Type B pancreatic cell (in vitro differentiated cells): ENCODE results near the gene PRIM2. TPM values are rescaled to one million over a fixed set of nuclear protein-coding genes. Genes with fewer than 3 reads are reported as not detected.
A peak's percentile ranks its signal among the peaks of the same experiment; 100 is the strongest.
"Not testable (repeated sequence)": the region's sequence is repeated elsewhere in the genome, so short reads cannot be mapped to it uniquely, and the experiment has no call there.

Experiments used
- DNase-seq: peaks from one replicate; pipeline ENCODE4 v3.0.0; 2021; ENCODE audit warnings: mixed read lengths; ENCODE audit not compliant: unreplicated experiment; ENCODE audit errors: extremely low spot score
- H3K27ac Mint-ChIP-seq: 2 replicates; pipeline ENCODE4 v1.8.0; 2021; ENCODE audit warnings: mild to moderate bottlenecking, mixed read lengths
- H3K27me3 Mint-ChIP-seq: 2 replicates; pipeline ENCODE4 v1.8.0; 2021; ENCODE audit warnings: mixed read lengths
- H3K36me3 Mint-ChIP-seq: 2 replicates; pipeline ENCODE4 v1.8.0; 2021; ENCODE audit warnings: mixed read lengths
- H3K4me1 Mint-ChIP-seq: one replicate; pipeline ENCODE4 v1.8.0; 2021; ENCODE audit warnings: mixed read lengths; ENCODE audit not compliant: unreplicated experiment
- H3K4me3 Mint-ChIP-seq: 2 replicates; pipeline ENCODE4 v1.8.0; 2021; ENCODE audit warnings: mild to moderate bottlenecking, mixed read lengths
- H3K9me3 Mint-ChIP-seq: 2 replicates; pipeline ENCODE4 v1.8.0; 2021; ENCODE audit warnings: mixed read lengths
- total RNA-seq: library from RNA; stranded (reverse); gene quantifications from 2 replicates; pipeline ENCODE4 v1.2.1, GENCODE V29; 2021; ENCODE audit warnings: low replicate concordance
- TF ChIP-seq, protein P1 (sequence below): fragments of 200-600 bp; sonication (generic); conservative IDR thresholded peaks from 2 replicates; pipeline ENCODE4 v1.5.0; 2021; ENCODE audit warnings: antibody characterized with exemption, mild to moderate bottlenecking

PRIM2 gene
- total RNA-seq, 1 donor from 2014 or later = 26.6 TPM

DNA sequence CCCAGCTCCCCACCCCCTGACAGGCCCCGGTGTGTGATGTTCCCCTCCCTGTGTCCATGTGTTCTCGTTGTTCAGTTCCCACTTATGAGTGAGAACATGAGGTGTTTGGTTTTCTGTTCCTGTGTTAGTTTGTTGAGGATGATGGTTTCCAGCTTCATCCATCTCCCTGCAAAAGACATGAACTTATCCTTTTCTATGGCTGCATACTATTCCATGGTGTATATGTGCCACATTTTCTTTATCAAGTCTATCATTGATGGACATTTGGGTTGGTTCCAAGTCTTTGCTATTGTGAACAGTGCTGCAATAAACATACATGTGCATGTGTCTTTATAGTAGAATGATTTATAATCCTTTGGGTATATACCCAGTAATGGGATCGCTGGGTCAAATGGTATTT, 148.5 kb downstream of the PRIM2 start:
- H3K27ac Mint-ChIP-seq, H3K9me3 Mint-ChIP-seq, H3K27me3 Mint-ChIP-seq, H3K36me3 Mint-ChIP-seq, H3K4me3 Mint-ChIP-seq, DNase-seq: not testable (repeated sequence)
- peaks cover 17% of the 10 kb centered on the region for H3K4me1 Mint-ChIP-seq

DNA sequence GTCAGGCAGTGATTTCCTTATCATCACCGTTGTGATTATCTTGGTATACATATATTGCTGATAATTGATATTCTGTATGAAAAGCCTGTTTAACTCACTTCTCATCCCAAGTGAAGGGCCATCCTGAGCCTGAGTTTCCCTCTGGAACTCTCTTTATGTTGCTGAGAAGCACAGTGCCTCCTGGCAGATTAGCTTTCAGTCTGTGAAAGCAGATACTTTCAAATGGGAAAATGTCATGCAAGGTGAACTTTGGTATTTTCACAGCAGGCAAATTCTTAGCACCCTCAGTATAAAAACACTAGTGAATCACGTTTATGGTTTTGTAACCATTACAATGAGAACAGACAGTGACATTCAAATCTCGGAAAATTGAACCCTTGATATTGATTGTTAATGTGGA, 151.6 kb downstream of the PRIM2 start:
- no peak overlapping the region for H3K4me3 Mint-ChIP-seq
- DNase-seq = no peak
- no peak overlapping the region for H3K27ac Mint-ChIP-seq
- peaks cover 5% of the 10 kb centered on the region for H3K36me3 Mint-ChIP-seq
- no peaks in the 10 kb centered on the region for H3K9me3 Mint-ChIP-seq
- no peaks in the 10 kb centered on the region for H3K27me3 Mint-ChIP-seq
- TF ChIP-seq, protein P1, sequence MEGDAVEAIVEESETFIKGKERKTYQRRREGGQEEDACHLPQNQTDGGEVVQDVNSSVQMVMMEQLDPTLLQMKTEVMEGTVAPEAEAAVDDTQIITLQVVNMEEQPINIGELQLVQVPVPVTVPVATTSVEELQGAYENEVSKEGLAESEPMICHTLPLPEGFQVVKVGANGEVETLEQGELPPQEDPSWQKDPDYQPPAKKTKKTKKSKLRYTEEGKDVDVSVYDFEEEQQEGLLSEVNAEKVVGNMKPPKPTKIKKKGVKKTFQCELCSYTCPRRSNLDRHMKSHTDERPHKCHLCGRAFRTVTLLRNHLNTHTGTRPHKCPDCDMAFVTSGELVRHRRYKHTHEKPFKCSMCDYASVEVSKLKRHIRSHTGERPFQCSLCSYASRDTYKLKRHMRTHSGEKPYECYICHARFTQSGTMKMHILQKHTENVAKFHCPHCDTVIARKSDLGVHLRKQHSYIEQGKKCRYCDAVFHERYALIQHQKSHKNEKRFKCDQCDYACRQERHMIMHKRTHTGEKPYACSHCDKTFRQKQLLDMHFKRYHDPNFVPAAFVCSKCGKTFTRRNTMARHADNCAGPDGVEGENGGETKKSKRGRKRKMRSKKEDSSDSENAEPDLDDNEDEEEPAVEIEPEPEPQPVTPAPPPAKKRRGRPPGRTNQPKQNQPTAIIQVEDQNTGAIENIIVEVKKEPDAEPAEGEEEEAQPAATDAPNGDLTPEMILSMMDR = no peak
- peaks cover 23% of the 10 kb centered on the region for H3K4me1 Mint-ChIP-seq

DNA sequence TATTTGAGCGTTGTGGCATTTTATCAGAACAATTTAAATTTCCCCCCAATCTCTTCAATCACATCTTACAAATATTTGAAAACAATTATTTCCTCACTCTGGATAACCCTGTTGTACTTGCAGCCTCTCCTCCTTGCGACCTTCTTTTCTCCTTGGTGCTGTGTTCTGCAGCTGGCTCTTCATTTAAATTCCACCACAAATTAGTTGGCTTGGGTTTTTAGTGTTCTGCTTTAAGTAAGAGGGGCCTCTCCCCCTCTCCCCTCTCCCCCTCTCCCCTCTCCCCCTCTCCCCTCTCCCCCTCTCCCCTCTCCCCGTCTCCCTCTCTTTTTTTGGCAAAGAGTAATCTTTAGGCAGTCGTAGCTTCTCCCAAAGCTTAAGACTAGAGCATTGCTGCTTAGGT, 152.7 kb downstream of the PRIM2 start:
- not testable (repeated sequence) for DNase-seq, H3K27me3 Mint-ChIP-seq, H3K9me3 Mint-ChIP-seq, H3K27ac Mint-ChIP-seq, H3K36me3 Mint-ChIP-seq, H3K4me3 Mint-ChIP-seq
- H3K4me1 Mint-ChIP-seq = peaks cover 28% of the 10 kb centered on the region

DNA sequence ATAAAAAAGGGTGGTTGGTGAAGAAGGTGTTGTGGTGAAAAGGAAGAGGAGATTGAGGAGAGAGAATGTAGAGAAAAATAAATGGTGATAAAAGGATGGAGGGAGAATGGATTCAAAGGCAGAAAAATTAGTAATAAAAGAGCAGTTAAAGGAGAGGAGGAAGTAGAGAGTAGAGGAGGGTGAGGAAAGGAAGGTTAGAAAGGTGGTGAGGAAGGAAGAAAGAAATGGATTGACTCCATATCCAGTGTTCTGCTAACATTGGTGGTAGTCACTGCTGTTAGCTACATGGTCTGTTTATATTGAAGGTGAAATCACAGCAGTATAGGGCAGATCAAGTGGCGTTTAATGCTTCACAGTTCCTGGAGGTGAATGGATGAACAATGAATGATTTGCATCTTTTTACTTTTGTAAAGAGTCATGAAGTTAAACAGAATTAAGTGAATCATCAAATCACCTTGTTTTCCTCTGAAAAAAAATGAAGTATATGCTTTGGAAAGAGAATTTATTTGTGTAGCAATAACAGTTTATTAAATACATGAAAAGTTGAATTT, 154.0 kb downstream of the PRIM2 start:
- H3K9me3 Mint-ChIP-seq, H3K27me3 Mint-ChIP-seq, H3K36me3 Mint-ChIP-seq, H3K4me3 Mint-ChIP-seq, H3K27ac Mint-ChIP-seq, DNase-seq: not testable (repeated sequence)
- H3K4me1 Mint-ChIP-seq = peaks cover 35% of the 10 kb centered on the region

DNA sequence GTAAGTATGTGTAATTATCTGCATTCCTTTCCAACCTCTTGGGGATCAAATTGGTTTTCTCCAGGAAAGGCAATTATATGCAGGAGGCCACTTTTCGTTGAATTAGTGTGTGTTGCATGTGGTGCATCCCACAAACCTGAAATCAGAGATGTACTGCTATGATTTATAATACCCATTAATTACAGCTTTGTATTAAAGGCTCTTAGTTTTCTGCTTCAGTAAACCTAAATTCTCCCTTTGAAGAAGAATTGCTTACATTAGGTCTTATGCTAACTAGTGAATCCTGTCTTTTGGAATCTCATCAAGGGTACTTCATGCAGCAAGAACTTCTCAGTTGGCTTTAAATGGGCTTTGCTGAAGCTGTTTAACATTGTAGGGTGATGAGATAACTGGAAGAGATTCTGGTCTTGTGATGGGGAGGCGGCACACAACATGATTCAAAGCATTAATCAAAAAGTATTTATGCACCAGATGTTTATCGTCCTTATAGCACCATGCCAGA, 155.5 kb downstream of the PRIM2 start:
- not testable (repeated sequence) for H3K27me3 Mint-ChIP-seq, H3K27ac Mint-ChIP-seq, H3K36me3 Mint-ChIP-seq, DNase-seq, H3K9me3 Mint-ChIP-seq
- peak overlapping the region; percentile 9 for H3K4me3 Mint-ChIP-seq
- peaks cover 35% of the 10 kb centered on the region for H3K4me1 Mint-ChIP-seq

DNA sequence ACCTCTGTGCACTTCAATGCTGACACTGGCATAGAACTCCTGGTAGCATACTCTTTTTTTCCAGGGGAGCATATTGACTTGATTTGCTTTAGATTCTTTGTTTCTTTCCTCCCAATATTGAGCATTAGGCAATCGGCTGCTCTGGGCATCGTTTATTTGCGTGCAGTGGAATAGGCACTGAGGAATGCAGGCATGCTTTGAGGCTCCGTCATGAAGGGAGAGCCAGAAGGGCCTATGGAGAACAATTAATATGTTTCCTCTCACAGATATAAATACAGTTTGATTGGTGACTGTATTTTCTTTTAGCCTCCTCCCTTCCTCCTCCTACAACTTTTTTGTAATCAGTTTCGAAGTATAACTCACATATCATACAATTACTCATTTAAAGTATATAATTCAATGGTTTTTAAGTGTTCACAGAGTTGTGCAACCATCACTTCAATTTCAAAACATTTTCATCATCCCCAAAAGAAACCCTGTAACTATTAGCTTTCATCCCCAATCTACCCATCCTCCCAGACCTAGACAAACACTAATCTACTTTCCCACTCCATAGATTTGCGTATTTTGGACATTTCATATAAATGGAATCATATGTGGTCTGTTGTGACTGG, 157.5 kb downstream of the PRIM2 start:
- peaks cover 30% of the 10 kb centered on the region for H3K4me1 Mint-ChIP-seq
- H3K27me3 Mint-ChIP-seq, H3K36me3 Mint-ChIP-seq, H3K27ac Mint-ChIP-seq, H3K4me3 Mint-ChIP-seq, DNase-seq, H3K9me3 Mint-ChIP-seq: not testable (repeated sequence)

DNA sequence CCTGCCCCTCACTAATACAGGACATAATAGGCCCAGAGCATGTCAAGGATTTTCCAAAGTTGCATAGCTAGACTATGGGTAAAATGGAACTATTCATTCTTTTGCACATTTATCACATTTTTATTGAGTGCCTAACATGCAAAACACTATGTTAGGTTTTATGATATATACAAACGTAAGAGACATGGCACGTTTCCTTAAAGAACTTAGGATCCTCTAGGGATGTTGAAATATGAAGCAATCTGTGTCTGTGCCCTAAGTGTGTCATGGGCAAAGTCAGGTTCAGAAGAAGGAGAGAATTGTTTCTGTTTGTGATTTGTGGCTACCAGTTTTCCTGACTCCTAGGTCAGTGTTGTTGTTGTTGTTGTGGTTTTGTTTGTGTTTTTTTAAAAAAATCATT, 158.2 kb downstream of the PRIM2 start:
- H3K36me3 Mint-ChIP-seq, DNase-seq, H3K27ac Mint-ChIP-seq, H3K9me3 Mint-ChIP-seq, H3K27me3 Mint-ChIP-seq, H3K4me3 Mint-ChIP-seq: not testable (repeated sequence)
- H3K4me1 Mint-ChIP-seq = peaks cover 30% of the 10 kb centered on the region

DNA sequence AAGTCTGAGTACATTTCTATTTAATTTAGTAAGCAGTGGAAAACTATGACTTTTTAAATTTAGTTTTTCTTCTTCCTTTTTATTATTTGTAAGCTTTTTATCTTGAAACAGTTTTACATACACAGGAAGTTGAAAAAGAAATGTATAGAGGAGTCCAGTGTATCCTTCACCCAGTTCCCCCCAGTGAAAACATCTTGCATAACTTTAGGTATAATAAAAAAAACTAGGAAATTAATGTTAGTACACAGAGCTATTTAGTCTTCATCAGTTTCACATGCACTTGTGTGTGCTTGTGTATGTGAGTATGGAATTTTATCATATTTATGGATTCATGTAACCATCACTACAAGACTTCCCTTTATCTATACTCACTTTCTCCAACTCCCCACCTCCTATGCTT, 162.8 kb downstream of the PRIM2 start:
- not testable (repeated sequence) for DNase-seq, H3K36me3 Mint-ChIP-seq, H3K4me3 Mint-ChIP-seq, H3K27me3 Mint-ChIP-seq, H3K9me3 Mint-ChIP-seq, H3K27ac Mint-ChIP-seq
- peaks cover 11% of the 10 kb centered on the region for H3K4me1 Mint-ChIP-seq

DNA sequence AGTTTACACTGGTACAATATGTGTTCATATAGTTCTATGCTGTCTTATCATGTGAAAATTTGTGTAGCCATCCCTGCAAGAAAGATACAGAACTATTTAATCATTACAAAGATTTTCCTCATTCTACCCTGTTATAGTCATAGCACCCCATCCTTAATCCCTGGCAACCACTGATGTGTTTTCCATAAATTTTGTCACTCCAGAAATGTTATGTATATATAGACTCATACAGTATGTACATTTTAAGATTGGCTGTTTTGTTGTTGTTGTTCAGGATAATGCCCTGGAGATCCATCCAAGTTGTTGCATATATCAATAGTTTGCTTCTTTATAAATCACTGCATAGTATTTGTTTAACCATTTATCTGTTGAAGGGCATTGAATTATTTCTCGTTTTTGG, 163.7 kb downstream of the PRIM2 start:
- not testable (repeated sequence) for H3K27ac Mint-ChIP-seq, H3K4me1 Mint-ChIP-seq, DNase-seq, H3K4me3 Mint-ChIP-seq, H3K36me3 Mint-ChIP-seq, H3K27me3 Mint-ChIP-seq, H3K9me3 Mint-ChIP-seq

DNA sequence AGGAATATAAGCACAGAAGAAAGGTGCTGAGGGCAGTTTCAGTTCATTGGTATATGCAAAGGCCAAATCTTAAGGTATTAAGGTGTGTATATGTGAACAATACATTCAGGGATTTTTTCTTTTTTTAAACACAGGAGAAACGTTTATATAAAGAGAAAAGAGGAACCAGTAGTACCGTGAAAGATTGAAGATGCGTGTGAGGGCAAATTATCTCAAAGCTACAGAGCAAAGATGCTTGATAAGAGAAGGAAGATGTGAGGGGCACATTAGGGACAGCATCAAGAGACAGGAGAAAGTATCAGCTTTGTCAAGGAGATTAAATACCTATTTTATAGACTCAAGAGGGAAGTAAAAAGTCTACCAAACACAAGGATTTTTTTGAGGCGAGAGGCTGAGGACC, 165.0 kb downstream of the PRIM2 start:
- DNase-seq, H3K27me3 Mint-ChIP-seq, H3K4me3 Mint-ChIP-seq, H3K27ac Mint-ChIP-seq, H3K9me3 Mint-ChIP-seq, H3K36me3 Mint-ChIP-seq, H3K4me1 Mint-ChIP-seq: not testable (repeated sequence)

DNA sequence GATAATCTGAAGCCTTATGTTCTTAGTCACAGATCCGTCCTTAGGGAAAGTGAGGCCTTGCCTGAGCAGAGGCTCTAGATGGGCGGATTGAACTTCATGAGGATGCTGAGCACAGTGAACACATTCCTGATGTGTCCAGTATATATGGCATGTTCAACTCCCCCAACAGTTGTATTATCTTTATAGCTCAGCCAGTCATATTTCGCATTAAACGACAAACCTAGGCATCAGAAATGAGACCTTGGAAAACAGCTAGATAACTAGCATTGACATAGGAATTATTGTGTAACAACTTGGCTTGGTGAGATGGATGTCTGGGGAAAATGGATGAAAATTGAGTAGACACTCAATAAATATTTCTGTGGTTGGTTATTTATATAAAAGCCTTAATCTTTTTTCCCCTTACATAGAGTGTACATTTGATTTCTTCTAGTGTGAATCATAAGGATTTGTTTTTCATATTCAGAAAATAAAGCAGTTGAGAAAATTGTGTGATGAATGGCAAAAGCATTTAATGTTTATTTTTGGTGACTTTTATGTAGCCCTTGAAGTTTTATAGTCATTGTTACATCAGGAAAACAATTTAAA, 169.2 kb downstream of the PRIM2 start:
- not testable (repeated sequence) for H3K27me3 Mint-ChIP-seq, H3K36me3 Mint-ChIP-seq, H3K4me3 Mint-ChIP-seq, H3K9me3 Mint-ChIP-seq, H3K27ac Mint-ChIP-seq, H3K4me1 Mint-ChIP-seq, DNase-seq

DNA sequence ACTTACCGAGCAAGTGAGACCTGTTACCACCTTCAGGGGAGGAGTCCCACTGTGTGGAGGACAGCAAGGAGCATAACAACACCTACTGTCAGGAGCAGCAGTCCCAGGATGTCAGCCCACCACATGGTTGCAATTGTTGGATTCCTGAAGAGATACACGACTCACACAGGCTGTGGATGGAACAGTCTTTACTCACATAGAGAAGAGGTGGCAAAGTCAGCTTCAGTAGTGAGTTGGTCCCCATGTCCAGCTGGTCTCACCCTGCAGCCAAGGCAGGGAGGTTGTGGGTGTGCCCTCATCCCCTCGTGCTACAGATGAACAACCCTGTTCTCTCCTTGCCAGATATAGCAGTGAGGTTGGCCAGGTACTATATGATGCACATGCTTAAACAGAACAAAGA, 171.1 kb downstream of the PRIM2 start:
- H3K36me3 Mint-ChIP-seq, DNase-seq, H3K27me3 Mint-ChIP-seq, H3K9me3 Mint-ChIP-seq, H3K4me1 Mint-ChIP-seq, H3K4me3 Mint-ChIP-seq, H3K27ac Mint-ChIP-seq: not testable (repeated sequence)

DNA sequence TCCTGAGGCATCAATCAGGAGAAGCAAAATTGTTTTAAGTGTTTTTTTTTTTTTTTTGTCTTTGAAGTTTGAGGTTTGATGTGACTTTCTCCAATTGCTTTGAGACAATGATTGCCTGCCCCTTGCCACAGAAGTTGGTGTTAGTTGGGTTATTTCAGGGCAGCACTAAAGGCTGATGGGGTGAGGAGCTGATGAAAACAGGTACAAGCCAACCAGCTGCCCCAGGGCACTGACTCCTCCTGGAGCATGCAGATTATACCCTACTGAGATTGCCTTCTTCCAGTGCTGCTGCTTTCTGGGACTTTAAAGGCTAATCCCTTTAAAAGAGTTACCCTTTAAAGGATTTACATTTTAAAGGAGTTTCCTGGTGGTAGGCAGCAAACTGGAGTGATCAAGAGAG, 172.5 kb downstream of the PRIM2 start:
- not testable (repeated sequence) for H3K27ac Mint-ChIP-seq, DNase-seq, H3K4me3 Mint-ChIP-seq, H3K27me3 Mint-ChIP-seq, H3K9me3 Mint-ChIP-seq, H3K4me1 Mint-ChIP-seq, H3K36me3 Mint-ChIP-seq
